GM21360 (cell line): ENCODE results near the gene PIBF1.
"Not testable (repeated sequence)": the region's sequence is repeated elsewhere in the genome, so short reads cannot be mapped to it uniquely, and the experiment has no call there.

Experiments
- ATAC-seq: cut with Tn5 transposase; IDR thresholded peaks from one replicate; pipeline ENCODE4 v1.9.1; 2021; ENCODE audit warnings: mild to moderate bottlenecking, moderate library complexity; ENCODE audit not compliant: unreplicated experiment

The PIBF1 gene

GRCh38 chr13:73000027-73000674 is 218.2 kb downstream of the PIBF1 start:
- peak; percentile 83 for ATAC-seq

DNA sequence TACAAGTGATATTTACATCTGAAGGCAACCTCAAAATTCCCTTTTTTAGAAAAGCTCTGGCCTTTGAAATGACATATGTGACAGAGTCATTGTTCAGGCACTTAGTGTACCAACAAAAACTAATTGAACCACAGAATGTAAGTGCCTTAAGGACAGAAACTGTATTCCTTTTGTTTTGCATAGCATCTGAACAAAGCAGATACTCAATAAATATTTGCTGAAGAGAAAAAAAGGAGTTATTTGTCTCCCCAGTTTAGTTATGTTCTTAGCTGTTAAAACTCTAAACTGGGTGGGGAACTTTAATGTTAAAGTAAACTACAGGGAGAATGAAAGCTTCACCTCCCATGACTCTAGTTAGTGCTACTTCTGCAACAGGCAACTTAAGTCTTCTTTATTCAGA is 220.0 kb downstream of the PIBF1 start:
- ATAC-seq = no peak

DNA sequence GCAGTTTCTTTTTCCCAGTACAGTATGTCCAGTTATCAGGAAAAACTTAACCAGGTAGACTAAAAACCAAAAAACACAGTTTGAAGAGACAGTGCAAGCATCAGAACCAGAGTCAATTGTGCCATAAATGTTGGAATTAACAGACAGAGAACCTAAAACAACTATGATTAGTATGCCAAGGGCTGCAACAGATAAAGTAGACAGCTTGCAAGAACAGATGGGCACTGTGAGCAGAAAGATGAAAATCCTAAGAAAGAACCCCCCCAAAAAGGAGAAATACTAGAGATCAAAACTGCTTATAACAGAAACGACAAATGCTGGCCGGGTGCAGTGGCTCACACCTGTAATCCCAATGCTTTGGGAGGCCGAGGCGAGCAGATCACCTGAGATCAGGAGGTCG is 229.8 kb downstream of the PIBF1 start:
- no peak for ATAC-seq

DNA sequence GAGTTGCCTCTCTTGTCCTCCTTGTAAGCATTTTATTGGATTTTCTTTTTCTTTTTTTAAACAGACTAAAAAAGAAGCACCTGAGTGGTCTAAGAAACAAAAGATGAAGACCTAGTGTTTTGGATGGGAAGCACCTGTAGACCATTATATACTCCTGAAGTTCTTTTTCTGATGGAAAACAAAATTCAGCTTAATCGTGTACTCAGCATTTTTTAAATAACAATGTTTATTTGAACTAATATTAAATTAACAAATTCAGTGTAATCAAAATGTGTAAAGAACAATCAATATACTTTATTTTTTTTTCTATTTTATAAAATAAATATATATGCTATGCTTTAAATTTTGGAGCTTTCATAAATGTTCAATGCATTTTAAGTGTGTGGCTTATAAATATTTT is 233.9 kb downstream of the PIBF1 start:
- no peak for ATAC-seq

DNA sequence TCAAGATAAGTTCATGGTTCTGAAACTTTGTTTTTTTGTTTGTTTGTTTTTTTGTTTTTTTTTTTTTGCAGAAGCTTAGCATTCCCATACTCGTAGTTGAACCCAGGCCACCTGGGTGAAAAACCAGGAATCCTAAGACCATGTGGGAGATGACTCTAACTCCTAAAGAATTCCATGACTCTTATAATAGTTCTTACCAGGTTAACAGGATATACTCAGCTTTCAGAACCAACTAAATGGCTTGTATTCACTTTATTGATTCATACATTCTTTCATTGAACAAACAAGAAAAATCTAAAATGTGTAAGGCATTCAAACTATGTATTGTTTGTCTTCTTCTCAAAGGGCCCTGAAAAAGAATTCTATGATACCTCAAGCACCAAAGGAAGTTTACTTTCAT is 236.4 kb downstream of the PIBF1 start:
- no peak for ATAC-seq

DNA sequence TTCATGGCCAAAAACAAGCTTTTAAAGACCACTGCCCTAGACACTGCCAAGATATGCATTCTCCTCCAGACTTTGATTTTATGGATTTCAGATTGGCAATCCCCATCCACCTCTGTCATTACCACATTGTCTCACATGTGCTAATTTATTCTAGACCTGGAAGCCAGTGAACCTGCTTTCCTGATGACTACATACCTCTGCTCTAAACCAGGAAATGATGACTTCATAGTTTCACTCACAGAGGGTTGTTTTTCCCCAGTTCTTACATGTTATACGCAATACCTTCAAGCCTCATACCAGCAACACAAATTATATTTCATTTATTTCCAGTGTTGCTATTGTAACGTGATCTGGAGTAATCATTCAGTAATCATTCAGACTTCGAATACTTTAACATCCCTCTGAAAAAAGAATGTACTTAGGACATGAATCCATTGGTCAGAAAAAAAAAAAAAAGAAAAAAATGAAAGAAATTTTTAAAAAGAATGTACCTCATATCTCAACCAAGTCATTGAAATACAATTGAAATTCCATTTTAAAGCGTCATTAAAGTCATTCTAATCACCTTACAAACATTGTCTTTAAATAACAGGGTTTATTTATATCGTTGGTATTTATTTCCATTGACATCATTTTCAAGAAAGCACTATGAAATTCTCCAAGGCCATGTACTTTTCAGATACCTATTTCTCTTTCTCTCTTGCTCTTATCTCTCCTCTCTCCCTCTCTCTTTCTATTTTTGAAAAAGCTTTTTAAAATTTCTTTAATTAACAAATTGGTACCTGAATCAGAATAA is 243.5 kb downstream of the PIBF1 start:
- peak; percentile 59 for ATAC-seq

GRCh38 chr13:73034901-73035300 is 253.0 kb downstream of the PIBF1 start:
- no peak for ATAC-seq

DNA sequence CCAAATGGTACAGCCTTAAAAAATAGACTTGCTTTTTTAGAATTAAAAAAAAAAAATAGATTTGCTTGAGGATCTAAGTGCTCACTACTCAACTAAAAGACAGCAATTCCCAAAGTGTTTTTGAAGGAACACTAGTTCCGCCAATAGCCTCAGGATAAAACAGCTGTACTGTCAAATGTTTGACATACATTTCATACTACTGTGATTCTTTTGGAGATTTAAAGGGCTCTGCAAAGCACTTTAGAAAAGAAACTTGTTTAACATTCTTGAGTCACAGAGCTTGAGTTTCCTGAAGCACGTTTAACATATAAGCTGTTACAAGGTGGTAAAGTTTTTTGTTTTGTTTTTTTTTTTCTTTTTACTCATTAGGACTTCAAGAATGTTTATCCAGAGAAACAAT is 253.7 kb downstream of the PIBF1 start:
- ATAC-seq = no peak

DNA sequence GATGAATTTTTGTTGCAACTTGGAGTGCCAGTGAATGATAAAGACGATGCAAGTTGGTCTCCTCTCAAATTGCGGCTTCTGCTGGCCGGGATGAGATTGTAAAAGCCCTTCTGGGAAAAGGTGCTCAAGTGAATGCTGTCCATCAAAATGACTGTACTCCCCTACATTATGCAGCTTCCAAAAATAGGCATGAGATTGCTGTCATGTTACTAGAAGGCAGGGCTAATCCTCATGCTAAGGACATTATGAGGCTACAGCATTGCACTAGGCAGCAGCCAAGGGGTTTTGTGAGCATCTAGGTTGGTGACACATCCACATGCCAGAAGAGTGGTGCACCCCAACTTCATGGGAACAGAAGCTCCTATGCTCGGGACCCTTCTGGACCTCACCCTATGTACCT is 254.6 kb downstream of the PIBF1 start:
- no peak for ATAC-seq

- ATAC-seq = no peak
Observed at GRCh38 chr13:73038064-73038463, 256.1 kb downstream of the PIBF1 start.

DNA sequence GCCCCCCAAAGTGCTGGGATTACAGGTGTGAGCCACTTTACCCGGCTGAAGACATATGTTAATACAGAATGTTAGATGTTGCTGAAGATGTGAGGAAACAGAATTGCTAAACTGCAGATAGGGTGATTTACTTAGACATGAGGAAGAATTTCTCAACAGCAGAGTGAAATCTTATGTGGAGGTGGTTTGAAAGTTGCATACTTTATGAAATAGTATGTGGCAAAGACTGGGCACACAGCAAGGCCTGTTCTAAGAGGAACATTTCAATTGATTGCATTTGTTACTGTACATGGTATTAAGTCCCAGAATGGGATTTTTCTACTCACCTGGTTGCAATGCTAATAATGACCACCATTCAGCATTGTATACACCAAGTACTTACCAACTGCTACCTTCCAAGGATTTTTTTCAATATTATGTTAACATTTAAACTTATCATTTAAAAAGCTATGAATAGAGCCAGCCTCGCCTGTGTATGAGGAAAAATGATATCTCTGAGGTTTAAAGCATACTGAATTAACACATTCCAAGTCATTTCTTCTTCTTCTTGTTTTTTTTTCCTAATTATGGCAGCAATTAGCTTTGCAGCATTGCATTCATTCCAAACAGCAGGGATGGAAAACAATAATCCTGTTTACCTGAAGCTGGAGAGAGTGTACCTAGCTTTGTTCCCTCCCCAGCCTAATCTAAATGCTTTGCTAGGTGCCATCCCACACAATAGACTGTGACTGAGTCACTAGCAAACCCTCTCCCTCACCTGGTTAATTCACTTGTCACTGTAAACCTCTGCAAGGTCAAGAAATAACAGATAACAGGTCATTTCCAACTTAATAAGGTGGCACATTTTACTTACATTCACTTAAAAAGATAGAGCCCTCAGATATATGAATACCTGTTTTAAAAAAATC is 257.5 kb downstream of the PIBF1 start:
- no peak for ATAC-seq

- no peak for ATAC-seq
Observed at GRCh38 chr13:73040484-73040883, 258.6 kb downstream of the PIBF1 start.

DNA sequence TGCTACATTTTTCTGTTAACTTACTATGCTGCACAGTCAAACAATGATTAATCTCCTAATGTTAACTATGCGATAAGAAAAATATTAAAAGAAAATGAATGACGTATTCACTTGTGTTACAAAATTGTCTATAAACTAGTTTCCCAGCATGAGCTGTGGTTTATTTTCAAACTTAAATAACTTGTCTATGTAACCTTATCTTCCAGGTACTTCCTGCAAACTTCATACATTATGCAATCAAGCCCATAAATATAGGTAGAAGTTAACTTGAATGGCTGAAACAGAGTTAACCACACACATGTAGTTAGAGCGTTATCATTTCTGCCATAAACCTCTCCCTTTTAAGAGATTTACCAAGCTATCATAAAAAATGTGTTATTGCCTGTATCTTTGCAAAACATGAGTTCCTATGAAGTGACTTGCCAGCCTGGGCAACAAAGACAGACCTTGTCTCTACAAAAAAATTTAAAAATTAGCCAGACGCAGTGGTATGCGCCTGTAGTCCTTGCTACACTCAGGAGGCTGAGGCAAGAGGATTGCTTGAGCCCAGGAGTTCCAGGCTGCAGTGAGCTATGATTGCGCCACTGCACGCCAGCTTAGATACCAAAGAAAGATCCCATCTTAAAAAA is 259.1 kb downstream of the PIBF1 start:
- no peak for ATAC-seq

- ATAC-seq = no peak
Observed at GRCh38 chr13:73045031-73045430, 263.1 kb downstream of the PIBF1 start.

DNA sequence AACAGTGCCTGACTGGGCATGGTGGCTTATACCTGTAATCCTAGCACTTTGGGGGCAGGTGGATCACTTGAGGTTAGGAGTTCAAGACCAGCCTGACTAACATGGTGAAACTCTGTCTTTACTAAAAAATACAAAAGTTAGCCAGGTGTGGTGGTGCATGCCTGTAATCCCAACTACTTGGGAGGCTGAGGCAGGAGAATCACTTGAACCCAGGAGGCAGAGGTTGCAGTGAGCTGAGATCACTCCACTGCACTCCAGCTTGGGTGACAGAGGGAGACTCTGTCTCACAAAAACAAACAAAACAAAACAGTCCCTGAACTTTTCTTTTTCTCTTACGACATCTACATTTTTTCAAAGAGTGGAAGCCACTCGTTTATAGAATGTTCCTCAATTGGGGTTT is 266.7 kb downstream of the PIBF1 start:
- ATAC-seq = not testable (repeated sequence)

DNA sequence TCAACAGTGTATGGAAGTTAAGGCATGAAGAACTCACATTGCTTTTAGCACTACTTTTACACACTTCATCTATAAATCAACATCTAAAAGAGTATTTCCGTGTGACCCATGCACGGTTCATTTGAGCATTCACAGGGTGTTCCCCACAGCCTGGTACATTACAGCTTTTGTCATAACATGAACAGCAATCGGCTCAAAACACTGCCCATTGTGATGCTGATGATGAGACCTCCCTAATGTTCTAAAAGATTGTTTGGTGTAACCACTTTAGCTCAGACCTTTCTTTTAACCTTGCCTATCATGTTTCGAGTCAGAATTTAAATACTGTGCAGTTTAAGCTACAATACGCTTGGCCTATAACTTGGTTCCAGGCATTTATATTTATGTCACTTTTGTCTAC is 272.8 kb downstream of the PIBF1 start:
- ATAC-seq = no peak

DNA sequence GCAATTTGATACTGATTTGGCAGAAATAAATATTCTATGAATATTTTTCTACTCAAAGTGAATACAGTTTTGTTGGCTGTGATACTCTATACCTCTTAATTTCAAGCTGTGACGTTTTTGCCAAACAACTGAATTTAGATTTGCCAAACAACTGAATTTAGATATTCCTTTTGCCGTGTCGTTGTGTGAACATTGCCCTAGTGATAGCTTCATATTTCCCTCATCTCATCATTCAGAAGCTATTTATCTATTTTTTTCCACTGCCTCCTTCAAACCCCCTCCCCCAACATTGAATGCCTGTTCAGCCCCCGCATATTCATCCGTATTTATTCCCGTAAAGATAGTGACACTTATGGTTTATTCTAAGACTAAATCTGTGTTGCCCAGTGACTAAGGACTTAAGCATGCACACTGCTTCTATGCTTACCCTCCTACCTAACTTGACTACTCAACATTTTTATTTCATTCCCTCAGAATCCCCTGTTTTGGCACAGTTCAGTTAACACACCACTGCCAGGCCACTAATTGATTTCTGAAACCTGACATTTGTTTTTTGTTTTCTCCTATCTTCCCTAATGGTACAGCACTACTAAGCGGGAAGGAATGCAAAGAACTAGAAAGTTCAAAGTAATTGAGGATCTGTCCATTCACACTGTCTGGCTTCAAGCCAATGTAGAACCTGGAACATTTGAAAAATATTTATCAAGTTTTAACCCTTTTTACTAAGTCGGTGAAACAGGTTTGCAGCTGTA is 274.1 kb downstream of the PIBF1 start:
- ATAC-seq = no peak

DNA sequence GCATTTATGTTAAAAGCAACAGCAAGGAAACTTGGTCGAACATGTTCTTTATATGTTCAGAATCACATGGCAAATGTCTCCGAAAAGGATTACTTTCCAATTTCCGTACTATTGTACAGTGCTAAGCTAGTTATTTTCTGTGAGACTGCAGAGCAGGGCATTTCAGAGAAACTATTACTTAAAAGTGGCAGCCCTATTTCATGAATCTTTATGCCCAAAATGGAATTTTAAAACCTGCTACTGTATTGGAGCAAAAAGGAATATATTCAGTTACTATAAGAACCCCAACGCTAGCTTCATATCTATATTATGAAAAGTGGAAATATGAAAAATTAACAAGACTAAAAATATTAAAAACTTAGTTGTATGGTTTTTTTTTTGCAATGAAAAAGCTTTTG is 274.6 kb downstream of the PIBF1 start:
- ATAC-seq = no peak

DNA sequence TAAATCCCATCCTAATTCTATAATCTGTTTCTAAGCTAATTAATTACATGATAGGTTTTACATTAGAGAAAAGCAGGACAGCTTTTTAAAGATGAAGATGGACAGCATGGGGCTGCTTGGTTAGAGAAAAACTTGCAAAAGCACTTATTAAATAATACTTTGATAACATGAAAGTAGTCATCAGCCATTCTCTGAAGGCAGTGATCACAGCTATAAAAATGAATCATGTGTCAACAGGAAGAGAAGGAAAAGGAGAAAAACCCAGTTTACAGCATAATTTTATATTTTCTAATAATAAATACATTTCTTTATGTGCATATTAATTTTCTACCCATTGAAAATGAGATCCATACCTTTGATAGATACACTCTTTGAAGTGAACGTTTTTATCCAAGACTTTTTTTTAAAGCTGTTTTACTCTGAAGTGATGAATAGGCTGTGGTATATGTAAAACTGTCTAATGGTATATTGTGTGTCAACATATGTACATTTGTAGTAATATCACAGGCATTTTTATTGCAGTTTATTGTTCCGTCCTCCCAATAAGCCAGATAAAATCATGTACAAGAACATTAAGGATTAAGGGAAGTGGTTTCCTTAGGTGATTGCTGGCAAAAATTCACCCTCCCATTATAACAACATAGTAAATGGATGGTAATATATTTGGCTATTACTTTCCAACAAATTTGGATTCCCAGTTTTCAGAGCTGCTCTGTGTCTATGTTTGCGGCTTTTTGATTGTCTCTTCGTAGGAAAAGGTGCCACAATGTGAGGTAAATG is 275.5 kb downstream of the PIBF1 start:
- no peak for ATAC-seq

DNA sequence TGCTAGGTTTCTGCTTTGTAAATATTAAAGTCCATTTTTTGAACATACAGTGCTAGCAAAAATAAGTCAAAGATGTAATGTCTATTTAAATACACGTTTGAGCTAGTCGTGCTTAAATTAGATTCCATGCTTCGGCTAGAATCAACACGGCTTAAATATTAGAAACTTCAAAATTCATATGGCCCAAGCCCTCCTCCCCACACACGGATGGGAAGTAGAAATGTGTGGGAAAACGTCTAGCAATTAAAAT is 276.1 kb downstream of the PIBF1 start:
- no peak for ATAC-seq
